ENCODE measurements around the gene NAGPA.
"Not testable (repeated sequence)": the region's sequence is repeated elsewhere in the genome, so short reads cannot be mapped to it uniquely, and the experiment has no call there.

Gene NAGPA

GRCh38 chr16:5033256-5034166 is at the start of gene NAGPA:
Gene NAGPA (minus strand): TSS chr16:5033935. CDS start chr16:5033914, 21 bp downstream.
- DNase-seq, result peak; percentile 43 to 64

- DNase-seq, result not testable (repeated sequence)
Measured at GRCh38 chr16:5080996-5081395, 47.3 kb upstream of the NAGPA start.

GRCh38 chr16:5080461-5080860 is 46.7 kb upstream of the NAGPA start:
- DNase-seq, result not testable (repeated sequence)

- DNase-seq, result no peak
Measured at GRCh38 chr16:5078626-5079025, 44.9 kb upstream of the NAGPA start.

- DNase-seq, result no peak
Measured at GRCh38 chr16:5077304-5077703, 43.6 kb upstream of the NAGPA start.

- no peak for DNase-seq
Measured at GRCh38 chr16:5075637-5076036, 41.9 kb upstream of the NAGPA start.

GRCh38 chr16:5073771-5074170 is 40.0 kb upstream of the NAGPA start:
- not testable (repeated sequence) for DNase-seq

- no peak for DNase-seq
Measured at GRCh38 chr16:5073279-5073629, 39.5 kb upstream of the NAGPA start.

- no peak for DNase-seq
Measured at GRCh38 chr16:5072334-5073278, 38.9 kb upstream of the NAGPA start.

GRCh38 chr16:5071681-5072333 is 38.1 kb upstream of the NAGPA start, which contains the start of gene ALG1:
Gene ALG1 (plus strand): TSS chr16:5071843. CDS start chr16:5071850, 7 bp downstream.
- peak; percentile 54 to 71 for DNase-seq

GRCh38 chr16:5071341-5071680 is 37.6 kb upstream of the NAGPA start:
- no peak for DNase-seq

- no peak for DNase-seq
Measured at GRCh38 chr16:5070431-5071186, 36.9 kb upstream of the NAGPA start.

- no peak for DNase-seq
Measured at GRCh38 chr16:5069854-5070253, 36.1 kb upstream of the NAGPA start.

GRCh38 chr16:5069048-5069447 is 35.3 kb upstream of the NAGPA start:
- DNase-seq, result no peak

- DNase-seq, result no peak
Measured at GRCh38 chr16:5066511-5066910, 32.8 kb upstream of the NAGPA start.

- no peak for DNase-seq
Measured at GRCh38 chr16:5065813-5066212, 32.1 kb upstream of the NAGPA start, which contains the start of gene C16orf89. Gene C16orf89 (minus strand): TSS chr16:5065956. CDS start chr16:5065908, 48 bp downstream.

GRCh38 chr16:5065326-5065725 is 31.6 kb upstream of the NAGPA start:
- DNase-seq, result no peak

GRCh38 chr16:5064915-5065314 is 31.2 kb upstream of the NAGPA start:
- no peak for DNase-seq

- no peak for DNase-seq
Measured at GRCh38 chr16:5062790-5063765, 29.3 kb upstream of the NAGPA start.

- DNase-seq, result no peak
Measured at GRCh38 chr16:5062051-5062450, 28.3 kb upstream of the NAGPA start.

GRCh38 chr16:5060073-5060641 is 26.4 kb upstream of the NAGPA start:
- no peak for DNase-seq
